ENCODE measurements around the gene SART3.
"Not testable (repeated sequence)": the region's sequence is repeated elsewhere in the genome, so short reads cannot be mapped to it uniquely, and the experiment has no call there.

The SART3 gene

DNA sequence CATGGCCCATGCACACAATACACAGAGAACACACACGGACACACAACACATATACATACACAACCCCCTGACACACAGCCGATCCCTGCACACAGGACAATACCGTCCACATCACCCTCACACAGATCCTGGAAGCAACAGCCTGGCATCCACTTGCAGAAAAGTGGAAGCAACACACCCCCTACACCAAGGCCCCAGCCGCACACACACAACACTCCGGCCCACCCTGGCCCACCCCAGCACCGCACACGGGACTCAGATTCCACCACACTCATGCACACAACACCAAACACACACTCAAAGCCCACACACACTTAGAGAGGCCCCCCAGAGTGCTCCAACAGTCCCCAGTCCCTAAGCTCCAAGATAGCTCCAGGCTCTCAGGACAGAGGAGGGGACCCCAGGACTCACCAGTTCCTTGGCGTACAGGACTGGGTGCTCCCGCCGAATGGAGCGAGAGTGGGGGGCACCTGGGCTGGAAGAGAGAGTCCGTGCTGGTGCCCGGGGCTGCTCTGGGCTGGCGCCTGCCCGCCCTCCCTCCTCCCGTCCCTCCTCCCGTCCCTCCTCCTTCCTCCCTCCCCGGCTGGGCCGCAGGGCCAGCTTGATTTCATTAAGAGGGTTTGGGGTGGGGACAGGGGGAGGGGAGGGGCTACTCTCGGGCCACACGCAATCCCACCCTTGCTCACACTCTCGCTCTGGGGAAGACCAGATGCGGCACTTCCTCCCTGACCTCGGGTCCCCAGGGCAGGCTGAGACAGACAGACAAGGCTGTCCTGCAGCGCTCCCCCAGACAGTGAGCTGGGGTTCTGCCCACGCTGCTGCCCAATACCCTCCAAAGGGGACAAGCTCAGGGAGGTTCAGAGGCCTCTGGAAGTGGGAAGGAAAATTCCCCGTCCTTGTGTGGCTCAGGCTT, 36.8 kb upstream of the SART3 start, which contains the start of gene TMEM119:
TSS of gene TMEM119 (minus strand) at position 526 of the 913 bp plus-strand sequence. CDS start 5,701 bp downstream, outside the sequence.
- DNase-seq = no peak

DNA sequence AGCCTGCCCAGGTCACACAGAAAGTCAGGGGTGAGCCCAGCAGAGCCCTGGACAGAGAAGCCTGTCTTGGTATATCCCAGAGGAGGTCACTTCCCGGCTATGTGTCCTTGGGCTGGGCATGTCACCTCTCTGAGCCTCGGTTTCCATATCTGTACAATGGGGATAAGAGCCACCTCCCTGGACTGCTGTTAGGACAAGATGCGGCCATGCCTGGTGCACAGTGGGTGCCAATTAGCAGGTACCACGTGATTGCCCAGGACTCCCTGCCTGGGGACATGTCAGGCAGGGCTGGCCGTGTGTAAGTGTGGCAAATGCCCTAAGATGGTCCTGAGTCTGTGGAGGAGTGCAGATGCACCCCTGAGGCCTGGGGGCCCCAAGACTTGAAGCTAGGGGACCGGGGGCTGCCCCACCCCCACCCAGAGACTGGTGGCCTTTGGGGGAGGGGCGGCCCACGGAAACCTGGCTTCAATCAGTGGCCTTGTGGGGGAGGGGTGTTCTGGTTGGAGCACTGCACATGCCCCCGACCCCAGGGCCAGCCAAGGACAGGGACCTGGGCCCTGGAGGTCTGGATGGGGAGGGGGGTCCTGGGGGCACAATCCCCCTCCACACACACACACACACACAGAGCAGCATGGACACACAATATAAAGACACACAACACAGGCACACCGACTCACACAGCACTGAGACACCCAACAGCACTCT, 36.0 kb upstream of the SART3 start:
- no peak for DNase-seq

DNA sequence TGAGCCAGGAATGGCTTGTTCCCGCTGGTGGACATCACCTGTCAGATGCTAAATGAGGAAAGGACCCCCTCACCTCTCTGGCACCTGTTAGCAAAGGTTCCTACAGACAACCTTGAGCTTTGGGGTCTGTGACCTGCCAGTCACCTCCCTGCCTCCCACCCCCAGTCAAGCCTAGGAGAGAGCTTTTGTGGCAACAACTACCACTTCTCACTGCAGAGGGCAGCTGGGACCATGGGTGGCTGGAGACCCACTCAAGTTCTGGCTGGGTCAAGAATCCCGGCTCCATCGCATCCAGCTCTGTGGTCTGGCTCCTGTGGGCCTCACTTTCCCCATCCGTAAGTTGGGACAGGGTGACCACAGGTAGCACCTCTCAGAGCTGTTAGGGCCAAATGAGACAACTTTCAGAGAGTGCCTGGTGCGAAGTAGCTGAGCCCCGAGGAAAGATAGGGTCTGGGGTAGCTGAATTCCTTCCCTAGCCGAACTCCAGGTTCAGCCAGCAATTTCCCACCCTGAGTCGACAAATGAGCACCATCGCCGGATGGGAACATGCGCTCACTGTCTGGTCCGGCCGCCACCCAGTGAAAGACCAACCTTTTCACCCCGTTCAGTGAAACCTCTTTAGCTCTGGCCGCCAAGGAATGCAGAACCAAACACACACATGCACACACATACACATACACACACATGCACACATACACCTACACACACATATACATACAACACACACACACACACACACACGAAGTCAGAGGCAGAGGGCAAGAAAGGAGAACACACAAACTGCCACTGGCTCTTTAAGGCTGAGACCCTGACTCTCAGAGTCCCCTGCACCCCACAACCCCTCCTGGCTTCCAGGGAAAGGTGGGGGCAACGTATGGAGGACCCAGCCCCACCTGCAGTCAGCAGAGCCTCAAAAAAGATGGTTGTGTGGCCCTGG, 35.0 kb upstream of the SART3 start:
- no peak for DNase-seq

DNA sequence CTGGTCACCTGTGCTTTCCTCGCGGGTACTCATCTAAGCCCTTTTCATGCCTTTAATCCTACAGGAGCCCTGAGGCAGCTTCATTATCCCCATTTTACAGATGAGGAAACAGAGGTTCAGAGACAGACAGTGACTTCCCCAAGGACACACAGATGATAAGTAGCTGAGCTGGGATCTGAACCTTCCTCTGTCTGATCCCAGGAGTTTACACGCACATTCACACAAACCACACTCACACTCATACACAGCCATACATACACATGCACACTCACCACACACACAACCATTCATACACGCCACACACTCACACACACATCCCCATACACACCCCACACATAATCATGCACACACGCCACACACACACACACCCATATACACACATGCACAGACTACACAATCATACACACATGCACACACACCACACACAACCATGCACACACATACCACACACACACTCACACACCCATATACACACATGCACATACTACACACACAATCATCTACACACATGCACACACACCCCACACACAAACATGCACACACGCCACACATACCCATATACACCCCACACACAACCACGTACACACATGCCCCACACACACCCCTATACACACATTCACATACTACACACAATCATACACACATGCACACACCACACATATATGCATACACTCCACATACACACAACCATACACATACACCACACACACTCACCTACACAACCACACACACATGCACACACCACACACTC, 34.2 kb upstream of the SART3 start:
- DNase-seq = no peak

DNA sequence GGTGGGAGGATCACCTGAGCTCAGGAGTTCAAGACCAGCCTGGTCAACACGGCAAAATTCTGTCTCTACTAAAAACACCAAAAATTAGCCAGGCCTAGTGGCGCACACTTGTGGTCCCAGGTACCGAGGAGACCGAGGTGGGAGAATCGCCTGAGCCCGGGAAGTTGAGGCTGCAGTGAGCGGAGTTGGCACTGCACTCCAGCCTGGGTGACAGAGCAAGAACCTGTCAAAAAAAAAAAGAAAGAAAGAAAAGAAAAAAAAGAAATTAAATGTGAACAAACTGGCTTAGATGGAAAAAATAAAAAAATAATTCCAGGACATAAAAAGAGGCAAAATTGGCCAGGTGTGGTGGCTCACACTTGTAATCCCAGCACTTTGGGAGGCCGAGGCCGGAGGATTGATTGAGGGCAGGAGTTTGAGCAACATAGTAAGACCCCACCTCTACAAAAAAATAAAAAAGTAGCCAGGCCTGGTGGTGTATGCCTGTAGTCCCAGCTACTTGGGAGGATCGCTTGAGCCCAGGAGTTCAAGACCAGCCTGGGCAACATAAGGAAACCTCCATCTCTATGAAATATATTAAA, 33.4 kb upstream of the SART3 start:
- DNase-seq = no peak

DNA sequence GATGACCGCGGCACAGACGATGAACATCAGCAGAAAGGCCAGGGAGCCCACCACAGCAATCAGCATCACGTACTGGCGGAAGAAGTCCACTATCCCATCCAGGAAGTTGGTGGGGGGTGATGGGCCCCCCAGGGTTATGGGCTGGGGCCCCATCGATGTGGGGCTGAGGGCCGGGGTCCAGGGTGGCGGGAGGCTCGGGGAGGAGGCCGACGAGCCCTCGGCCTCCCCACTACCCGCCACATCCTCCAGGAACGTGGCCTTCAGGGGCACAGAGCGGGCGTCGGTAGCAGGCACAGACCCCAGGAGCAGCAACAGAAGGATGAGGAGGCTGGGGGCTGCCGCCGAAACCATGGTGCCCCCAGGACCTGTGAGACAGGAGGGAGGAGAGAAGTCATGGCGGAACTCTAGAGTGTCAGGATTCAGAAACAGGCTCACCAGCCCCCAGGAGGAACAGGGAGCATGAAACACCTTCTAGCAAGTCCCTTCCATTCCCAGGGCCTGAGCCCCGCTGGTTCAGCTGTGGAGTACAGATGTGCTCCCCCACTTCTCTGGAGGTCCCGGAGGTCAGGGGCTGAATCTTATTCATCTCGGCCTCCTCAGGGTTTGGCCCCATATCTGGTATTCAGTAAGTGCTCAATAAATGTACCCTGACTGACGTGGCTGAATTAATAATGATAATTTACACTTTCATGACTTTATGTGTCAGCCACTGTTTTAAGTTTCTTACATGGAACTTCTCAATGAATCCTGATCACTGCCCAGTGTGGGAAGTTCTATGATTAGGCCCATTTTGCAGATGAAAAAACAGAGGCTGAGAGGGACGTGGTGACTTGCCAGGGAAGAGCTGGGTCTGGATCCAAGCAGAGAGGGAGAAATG, 31.3 kb upstream of the SART3 start:
- no peak for DNase-seq

DNA sequence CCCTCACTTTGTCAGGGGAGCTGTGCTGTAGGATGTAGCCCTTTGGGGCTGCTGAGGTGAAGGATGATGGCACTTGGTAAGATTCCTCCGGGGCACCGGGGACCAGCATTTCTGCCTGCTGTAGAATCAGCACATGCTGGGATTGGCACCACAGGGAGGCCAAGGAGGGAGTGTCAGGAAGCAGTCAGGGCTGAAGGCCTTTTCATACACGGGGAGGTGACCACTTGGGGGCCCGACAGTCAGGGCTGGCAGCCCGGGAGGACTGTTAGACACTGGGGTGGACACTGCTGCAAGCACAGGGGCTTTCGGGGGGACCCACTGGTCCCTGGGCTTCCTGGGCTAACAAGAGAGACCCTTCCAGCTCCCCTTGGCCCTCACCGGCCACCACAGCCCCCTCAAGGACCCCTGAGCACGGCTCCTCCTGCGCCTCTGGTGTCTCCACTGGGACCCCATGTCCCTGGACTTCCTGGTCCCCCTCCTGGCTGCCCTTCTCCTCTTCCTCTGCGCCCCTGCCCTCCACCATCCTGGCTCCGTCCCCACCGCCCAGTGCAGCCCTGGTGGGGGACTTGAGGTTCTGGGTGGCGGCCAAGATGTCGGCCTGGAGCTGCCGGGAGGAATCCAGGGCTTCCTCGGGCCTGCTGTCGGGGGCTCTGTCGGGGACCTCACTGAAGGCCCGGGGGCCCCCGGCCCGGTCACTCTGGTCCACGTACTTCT, 30.5 kb upstream of the SART3 start:
- no peak for DNase-seq

DNA sequence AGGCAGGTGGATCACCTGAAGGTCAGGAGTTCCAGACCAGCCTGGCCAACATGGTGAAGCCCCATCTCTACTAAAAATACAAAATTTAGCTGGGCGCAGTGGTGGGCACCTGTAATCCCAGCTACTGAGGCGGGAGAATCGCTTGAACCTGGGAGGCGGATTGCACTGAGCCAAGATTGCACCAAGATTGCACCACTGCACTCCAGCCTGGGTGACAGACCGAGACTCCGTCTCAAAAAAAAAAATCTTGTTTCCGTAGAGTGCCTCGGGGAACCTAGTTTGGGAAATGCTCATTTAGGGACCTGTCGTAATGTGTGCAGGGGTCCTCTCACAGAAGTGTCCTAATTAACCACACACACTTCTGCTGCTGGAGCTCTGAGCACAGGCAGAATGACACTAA, 29.5 kb upstream of the SART3 start:
- not testable (repeated sequence) for DNase-seq

DNA sequence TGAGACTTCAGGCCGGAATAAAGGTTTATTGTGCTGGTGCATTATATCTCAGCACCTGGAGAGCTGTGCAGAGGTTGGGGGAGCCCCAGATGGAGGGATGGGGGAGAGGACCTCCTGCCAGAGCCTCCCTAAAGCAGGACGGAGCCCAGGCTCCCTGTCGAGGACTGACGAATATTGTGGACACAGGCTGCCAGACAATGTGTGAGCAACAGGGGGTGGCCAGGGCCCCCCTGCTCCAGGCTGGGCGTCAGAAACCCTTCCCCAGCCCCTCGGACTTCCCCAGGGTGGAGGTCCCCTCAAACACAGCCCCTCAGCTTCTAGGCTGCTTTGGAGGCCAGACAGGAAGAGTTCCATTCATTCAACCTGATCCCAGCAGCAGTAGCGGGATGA, 28.9 kb upstream of the SART3 start:
- DNase-seq = no peak

DNA sequence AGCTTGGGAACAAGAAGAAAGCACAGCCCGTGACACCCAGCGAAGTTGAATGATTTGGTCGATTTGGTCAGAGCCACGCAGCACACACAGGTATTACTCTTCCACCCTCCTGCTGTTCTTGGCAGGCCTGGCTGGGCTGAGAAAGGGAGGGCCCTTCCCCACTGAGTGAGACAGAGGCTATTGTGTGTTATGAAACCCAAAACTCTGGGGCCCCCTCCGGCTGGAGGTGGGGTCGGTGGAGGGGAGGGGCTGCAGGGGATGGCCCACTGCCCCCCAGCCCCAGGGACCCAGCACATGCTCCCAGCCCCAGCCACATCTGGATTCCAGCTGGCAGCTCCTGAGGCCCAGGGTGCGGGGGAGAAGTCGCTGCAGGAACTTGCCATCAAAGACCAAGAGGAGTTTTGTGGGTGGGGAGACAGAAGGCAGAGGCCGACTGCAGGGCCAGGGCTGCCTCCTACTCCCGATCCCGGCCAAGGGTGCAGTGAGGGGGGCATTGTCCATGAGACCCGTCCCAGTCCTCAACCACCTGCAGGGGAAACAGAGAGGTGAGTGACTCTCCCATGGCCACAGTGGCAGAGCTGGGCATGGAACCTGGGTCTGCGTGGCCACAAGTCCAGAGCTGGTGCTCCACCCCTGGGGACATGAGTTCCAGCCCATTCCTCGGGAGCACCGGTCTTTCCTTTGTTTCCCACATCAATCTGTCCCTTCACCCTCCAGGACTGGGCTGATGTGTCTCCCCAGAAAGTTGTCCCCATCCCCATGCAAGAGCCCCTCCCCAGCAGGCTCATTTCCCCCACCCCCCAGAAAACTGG, 28.3 kb upstream of the SART3 start:
- no peak for DNase-seq

DNA sequence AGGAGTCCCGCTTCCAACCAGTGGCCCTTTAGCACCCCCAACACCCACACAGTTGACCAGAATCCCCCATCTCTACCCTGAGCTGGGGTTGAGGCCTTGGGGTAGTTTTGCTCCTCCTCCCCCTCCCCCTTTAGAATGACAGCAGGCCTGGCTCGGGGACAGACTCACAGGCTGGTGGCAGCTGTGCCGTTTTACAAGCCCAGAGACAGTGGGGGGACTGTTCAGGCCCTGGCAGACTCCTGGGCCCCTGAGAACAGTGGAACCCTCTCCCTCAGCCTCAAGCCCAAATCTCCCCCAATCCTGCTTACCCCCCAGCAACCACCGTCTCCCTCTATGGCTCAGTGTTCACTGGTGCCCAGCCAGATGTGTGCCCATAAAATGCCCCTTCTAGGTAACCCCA, 26.9 kb upstream of the SART3 start:
- DNase-seq = no peak

DNA sequence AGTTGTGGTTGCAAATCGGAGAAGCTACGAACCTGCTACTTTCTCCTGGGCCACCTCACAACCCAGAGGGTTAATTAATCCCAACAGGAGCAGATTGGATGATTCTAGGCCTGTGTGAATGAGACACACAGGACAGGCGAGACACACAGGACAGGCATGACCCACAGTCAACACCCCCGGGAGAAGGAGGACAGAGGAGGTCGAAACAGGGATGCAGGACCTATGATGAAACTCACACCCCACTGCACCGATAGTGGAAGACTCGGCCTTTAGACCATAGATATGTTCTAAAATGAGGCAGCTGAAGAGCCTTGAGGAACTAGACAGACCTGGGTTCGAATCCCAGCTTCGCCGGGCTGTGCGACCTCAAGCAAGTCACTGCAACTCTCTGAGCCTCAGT, 25.3 kb upstream of the SART3 start:
- DNase-seq = no peak

DNA sequence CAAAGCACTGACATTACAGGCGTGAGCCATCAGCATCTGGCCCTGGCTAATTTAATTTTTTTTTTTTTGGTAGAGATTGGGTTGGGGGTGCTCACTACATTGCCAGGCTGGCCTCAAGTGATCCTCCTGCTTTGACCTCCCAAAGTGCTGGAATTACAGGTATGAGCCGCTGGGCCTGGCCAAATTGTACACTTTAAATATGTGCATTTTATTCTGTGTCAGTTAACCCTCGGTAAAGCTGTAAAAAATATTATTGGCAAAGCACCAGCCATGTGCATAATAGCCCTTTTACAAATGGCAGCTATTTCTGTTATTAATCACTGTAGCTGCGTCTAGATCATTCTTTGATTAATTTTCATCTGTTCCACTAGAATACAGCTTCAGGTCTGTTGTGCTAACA, 24.9 kb upstream of the SART3 start:
- no peak for DNase-seq

DNA sequence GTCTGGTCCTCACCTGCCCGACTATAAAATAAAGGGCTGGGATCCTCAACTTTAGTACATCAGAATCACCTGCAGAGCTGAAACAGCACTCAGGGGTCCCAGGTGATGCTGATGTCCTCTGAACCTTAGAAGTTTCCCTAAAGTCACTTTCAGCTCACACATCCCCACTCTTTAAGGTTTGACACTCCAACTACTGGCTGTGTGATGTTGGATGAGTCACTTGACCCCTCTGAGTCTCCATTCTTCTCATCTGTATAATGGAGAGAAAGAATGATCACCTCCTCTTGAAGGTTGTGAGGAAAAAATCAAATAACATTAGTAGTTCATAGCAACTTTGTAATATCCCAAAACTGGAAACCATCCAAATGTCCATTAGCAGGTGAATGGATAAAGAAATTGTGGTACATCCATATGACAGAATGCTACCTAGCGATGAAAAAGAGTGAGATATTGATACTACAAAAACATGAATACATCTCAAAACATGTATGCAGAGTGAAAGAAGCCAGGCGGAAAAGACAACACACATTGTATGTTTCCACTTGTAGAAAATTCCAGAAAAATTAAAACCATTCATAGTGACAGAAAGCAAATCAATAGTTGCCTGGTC, 23.6 kb upstream of the SART3 start:
- DNase-seq = no peak

DNA sequence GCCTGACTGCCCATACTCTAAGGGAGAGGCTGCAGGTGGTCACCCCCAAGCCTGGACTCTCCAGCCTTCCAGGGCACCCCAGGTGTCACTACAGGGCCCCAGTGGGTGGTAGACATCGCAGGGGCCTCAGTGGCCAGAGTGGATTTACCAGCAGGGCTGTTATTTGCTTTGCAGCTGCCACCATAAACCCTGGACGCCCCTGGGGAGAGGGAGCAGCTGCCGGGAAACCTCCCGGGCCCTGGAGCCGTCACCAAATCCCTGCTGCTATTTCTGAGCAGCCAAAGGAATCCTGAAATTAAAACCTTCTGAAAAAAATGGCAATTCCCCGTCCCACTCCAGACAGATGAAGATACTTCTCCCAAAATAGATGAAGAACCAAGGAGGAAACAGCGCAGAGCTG, 23.0 kb upstream of the SART3 start:
- DNase-seq = no peak

DNA sequence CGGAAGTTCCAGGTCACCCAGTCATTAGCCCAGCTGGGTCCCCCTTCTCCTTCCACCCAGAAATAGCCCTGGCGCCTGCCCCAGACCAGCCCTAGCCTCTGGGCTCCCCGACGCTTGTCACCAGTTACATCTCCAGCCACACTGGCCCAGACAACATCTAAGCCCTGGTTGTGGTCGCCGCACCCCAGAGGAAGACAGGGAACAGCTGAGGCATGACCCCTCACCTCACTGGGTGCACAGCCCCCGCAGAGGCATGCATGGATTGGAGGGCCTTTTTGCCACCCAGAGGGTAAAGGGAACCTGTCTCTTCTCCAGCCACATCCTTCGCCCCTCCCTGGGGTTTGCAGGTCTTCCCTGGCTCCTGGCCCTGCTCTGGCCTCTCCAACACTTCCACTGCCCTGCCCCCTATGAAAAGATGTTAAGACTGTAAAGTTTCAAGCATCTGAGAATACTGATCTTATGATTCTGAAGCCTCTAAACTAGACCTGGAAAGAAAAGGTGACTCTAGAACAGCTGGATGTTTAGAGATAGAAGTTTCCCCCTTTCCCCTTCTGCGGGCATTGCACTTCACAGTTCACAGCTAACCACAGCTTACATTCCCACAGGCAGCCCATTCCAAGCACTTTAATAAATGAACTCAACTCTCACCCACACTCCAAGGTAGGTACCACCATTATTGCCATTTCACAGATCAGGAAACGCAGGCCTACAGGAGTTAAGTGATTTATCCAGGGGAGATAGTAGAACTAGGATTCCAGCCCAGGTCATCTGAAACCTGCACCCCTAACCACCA, 22.2 kb upstream of the SART3 start:
- DNase-seq = no peak

DNA sequence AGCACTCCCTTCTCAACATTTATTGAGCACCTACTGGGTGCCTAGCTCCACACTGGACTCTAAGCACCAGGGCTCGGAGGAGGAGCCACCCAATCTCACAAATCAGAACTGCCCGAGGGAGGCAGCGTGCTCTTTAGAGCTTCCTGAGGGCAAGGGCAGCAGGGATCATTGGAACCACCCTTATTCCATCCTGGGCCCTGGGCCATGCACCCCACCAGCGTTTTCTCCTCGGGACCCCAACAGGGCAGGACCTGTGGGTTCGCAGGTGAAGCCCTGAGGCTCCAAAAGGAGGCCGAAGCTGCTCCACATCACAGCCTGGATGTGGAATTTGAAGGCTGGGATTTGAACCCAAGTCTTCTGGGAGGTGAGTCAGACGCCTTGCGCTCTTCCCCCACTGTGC, 21.5 kb upstream of the SART3 start:
- no peak for DNase-seq
